Spleen (tissue), 7 donors: Measurements from ENCODE around the gene DMPK.

Source experiments
- CTCF ChIP-seq, 11 experiments: fragments of 200-600 bp in 7 of 11; fragments of 450-650 bp in 4 of 11; sonication (generic) in 4 of 11; IDR thresholded peaks in 8 of 11; conservative IDR thresholded peaks in 3 of 11; 1 replicate in 7 of 11; 2 replicates in 4 of 11; pipeline versions ENCODE4 v1.4.0 to v1.8.0; 2016 to 2021; ENCODE audit warnings: antibody characterized with exemption in 11 of 11, inconsistent platforms in 4 of 11, mild to moderate bottlenecking in 1 of 11
- POLR2A ChIP-seq, 3 donors: fragments of 450-650 bp; IDR thresholded peaks; one replicate each; pipeline ENCODE4 v1.5.1; 2017; ENCODE audit warnings: antibody characterized with exemption in 3 of 3, mild to moderate bottlenecking in 1 of 3
- POLR2AphosphoS5 ChIP-seq, 3 donors: sonication (generic); formaldehyde crosslinking; IDR thresholded peaks; one replicate each; pipeline ENCODE4 v1.5.1; 2017; ENCODE audit warnings: antibody characterized with exemption in 3 of 3
- donor health status: DM: no; HTN: no; CAD: no; lungs with moderate emphysema.
- donor health status: DM: no; HTN: no; CAD: no.
- donor health status: DM: no; HTN: no; CAD: no.

DNA sequence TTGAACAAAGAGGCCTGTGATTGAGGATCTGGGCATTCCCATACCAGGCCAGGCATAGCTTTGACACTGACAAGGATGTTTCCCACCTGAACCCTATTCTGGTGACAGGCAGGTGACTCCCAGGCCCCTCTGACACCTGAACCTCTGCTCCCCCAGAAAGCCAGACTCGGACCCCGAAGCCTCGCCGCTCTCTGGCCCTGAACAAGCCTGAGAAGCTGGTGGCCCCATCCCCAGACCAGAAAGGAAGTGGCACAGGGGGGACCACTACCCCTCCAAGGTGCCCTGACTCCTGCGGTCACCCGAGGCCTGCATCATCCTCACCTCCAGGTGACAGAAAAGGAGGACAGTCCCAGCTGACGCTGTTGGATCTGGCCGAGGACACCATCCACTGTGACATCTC lies 28.0 kb downstream of the DMPK start:
- TF ChIP-seq POLR2AphosphoS5 (IDR thresholded peaks at IDR 0.05) (no peak), CTCF (IDR thresholded peaks at IDR 0.05 in 8 of 11, conservative IDR thresholded peaks at IDR 0.05 in 3 of 11) (no peak), POLR2A (IDR thresholded peaks at IDR 0.05) (no peak)
